ENCODE measurements around the gene CABCOCO1.
"Not testable (repeated sequence)": the region's sequence is repeated elsewhere in the genome, so short reads cannot be mapped to it uniquely, and the experiment has no call there.

The CABCOCO1 gene

DNA sequence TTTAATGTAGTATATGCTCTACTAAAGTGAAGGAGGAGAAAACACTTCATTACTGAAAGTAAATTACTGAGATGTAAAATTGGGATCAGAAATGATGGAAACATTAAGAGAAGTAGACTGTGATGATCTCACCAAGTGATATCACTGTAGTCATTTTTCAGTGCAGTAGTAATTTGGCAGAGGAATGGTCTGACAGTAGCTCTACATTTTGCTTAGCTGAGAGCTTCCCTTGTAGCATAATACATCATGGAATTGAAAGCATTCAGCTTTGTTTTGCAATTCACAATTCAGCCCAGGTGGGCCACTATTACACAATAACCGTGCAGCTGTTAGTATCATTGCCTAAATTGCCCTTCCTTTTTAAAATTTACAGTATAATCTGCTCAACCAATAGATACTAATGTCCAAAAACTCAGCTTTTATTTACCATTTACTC lies 19.4 kb upstream of the CABCOCO1 start:
- DNase-seq: no peak

DNA sequence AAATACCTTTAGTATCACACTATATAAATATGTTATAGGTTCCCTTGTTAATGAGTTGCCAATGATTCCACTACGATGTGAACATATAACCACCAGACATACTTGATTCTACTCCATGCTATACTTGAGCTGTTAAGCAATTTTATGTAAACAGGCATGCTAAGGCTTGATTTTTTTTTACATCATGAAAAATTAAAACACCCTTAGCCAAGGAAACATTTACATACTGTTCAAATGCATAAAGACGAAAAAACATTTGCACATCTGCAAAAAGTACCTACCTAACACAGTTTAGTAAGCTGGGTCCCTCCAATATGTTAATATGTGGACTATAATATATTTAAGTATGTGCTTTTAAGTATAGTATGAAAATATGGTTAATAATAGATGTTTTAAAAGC lies 9.0 kb upstream of the CABCOCO1 start:
- DNase-seq: no peak

DNA sequence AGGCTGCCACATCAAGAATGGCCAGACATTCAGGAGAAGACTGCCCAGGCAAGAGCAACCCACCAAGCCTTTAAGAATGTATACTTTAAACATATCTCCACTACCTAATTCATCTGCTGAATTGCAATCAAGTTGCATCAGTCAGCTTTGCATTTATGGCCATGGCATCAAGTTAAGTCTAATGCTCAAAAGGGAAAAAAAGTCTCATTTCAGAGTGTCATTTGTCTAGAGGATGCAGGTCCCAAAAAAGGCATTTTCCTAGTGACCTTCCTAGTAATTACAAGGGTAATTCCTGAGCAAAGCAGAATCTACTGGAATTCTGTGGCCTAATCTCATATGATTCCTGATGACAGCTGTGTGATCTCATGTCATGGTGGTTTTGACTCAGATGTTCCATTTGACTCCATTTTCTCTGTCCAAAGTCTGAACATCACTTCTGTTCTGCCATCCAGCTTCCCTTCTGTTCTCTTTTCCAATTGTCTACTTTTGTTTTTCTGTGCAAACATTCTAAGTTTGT lies 7.3 kb upstream of the CABCOCO1 start:
- DNase-seq: no peak

DNA sequence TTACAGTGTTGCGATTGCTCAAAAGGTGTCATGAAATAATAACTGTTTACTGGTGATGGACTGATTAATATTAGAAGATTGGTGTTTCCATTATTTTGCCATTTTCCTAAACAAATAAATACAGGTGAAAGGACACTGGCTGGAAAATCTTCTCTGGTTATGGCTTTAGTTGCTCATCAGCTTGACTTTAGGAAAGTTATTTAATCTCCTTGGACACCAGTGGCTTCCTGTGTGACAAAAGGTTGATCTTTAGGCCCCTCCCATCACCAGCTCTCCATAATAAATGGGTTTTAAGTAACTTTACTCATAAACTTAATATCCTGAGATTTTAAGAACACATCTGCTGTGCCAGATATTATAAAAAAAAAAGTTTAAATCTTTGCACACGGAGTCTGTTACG lies 737 bp downstream of the CABCOCO1 start:
- no peak for DNase-seq

DNA sequence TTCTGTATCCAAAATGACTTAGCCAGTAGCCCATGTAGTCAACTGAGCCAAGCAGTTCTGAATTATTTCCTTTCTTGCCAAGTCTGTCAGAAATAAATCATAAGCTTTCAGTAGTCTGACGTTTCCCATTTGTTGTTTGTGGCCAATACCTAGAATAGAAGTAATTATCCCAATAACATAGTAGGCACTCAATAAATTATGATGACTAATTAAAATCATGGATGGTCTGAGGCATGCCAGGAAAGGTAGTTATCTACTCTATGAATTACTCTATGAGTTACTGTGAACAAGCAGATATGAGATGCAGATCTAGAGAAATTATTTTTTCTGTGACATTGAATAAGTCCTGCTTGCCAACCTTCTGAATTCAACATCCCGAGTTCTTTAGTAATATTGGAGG lies 2.3 kb downstream of the CABCOCO1 start:
- no peak for DNase-seq

DNA sequence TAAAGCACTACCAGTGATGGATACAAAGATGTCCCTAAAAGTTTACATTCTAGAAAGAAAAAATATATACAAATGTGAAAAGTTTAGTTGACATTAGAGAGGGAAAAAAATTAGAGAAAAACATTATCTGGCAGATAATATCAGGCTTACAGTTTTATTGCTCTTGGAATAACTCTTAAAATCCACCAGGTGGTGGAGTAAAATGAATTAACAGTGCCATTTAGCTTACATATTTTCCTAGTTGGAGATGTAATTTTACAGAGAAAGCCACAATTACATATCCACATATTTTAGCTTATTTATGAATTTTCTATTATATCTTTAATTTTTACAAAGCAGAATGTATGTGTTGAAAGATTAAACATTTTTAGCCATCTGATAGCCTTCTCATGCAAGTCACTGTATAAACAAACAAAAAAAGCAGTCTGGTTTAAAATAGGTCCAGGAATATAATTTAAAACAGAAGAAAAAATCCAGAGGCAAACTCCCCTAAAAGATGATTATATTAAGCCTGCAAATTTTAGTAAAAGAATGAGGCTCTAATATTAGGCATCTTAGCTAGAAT lies 6.5 kb downstream of the CABCOCO1 start:
- no peak for DNase-seq

DNA sequence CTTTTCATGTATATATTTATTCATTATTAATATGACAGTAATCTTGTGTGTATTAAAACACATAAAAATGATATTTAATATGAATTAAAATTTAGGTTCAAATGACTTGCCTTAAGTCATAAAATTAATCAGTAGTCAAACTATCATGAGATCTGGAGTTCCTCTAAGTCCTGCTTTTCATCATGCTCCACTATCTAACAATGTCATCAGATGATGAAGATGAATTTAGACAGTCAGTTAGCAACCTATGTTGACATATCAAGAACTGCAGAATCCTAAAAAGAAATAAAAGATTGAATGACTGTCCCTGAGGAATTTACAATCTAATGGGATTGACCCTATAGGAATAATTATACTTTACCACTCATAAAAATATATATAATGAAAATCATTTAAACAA lies 7.1 kb downstream of the CABCOCO1 start:
- no peak for DNase-seq

DNA sequence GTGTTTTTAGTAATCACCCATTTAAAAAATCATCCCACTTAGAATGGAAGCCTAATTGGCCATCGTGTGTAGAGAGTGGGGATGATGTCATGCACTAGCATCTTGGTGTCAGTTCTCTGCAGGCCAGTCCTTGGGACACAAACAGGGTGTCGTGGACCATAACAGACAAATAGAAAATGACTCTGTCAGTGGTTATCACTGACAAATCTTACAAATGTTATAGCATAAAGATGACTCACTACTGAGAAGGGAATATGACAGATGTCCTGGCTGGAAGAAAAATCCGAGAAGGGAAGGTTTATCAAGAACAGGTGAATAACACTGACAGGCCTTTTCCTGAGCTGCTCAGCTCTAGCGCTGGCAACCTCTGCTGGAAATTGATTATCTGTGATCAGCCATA lies 10.6 kb downstream of the CABCOCO1 start:
- no peak for DNase-seq

DNA sequence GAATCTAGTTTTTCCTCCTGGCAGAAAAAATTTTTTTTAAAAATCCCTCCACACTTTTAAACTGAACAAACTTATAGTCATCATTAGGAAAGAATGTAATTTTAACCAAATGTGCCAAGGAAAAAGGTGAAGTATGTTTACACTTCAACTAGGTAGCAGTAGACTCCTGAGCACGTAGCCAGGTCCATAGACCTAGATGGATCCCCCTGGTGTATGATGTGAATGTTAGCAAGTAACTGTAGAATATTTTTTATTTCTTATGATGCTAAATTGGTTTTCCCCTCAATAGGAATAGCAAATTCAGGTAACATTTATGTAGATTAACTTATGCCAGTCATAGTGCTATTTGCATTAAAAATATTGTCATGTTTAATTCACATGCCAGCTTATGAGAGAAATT lies 19.6 kb downstream of the CABCOCO1 start:
- DNase-seq: no peak

DNA sequence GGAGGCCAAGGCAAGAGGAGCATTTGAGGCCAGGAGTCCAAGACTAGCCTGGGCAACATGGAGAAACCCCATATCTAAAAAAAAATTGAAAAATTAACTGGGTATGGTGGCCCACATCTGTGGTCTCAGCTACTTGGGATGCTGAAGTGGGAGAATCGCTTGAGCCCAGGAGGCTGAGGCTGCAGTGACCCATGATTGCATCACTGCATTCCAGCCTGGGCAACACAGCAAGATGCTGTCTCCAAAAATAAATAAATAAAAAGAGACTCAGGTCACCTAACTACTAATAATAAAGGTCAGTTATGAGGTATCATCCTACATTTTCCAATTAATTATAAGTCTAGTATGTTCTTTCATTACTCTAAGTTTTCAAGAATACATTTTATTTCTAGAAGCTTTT lies 20.6 kb downstream of the CABCOCO1 start:
- no peak for DNase-seq

DNA sequence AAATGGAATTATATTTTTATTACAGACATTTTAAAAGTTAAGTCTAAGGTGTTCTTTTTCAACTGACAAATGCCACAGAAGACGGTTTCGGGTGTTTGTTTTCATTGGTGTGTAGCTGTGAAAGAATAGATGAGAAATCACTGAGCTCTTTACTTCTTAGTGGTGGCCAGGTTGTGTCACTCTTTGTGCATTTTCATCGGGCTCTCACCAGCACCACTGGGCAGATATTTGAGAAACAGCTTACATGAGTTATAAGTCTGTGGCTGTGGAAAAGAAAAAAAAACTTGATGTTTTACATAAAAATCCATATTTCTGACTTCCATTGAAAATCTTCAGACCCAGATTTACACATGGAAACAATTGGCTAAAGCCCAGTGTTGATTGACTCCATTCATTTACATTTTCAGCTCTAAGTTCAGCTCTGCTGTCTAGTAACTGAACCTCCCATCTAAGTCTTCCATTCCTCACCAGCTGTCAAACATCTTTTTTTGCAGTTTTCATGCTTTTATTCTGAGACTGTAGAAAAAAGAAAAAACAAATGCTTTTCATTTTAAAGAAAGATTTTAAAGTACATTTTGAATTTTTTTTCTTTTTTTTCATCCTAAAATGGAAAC lies 22.3 kb downstream of the CABCOCO1 start:
- DNase-seq: no peak

DNA sequence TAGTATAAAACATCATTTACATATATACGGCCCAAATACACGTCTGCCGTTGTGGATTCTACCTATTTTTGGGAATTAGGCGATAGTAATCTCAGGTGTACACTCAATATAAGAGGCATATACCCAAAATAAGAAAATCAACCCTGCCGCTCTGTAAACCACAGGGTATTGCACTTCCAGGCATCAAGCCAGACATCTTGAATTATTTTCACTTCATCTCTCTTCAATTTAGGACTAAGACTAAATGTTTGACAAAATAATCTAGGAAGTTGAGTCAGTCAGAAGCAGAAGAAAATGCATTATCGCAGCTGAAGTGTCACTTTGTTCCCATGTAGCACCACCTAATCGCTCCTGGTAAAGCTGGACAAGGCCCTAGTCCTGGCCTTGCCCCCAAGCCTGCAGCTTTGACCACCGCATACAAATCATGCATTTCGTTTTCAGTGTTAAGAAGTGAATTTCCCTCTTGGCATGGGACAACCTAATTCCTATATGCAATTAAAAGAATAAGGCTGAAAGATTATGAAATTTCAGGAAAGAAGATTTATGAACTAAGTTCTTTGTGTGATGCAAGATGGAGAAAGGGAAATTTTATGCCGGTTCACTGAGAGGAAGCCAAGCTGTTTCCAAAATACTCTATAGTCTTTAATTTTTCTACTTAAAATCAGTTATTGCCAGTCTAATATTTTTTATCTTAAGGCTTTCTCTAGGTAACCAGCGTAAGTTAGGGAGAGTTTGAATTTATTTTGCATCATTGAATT lies 26.0 kb downstream of the CABCOCO1 start:
- DNase-seq: no peak

DNA sequence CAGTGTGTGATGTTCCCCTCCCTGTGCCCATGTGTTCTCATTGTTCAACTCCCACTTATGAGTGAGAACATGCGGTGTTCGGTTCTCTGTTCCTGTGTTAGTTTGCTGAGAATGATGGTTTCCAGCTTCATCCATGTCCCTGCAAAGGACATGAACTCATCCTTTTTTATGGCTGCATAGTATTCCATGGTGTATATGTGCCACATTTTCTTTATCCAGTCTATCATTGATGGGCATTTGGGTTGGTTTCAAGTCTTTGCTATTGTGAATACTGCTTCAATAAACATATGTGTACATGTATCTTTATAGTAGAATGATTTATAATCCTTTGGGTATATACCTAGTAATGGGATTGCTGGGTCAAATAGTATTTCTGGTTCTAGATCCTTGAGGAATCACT lies 28.9 kb downstream of the CABCOCO1 start:
- not testable (repeated sequence) for DNase-seq

DNA sequence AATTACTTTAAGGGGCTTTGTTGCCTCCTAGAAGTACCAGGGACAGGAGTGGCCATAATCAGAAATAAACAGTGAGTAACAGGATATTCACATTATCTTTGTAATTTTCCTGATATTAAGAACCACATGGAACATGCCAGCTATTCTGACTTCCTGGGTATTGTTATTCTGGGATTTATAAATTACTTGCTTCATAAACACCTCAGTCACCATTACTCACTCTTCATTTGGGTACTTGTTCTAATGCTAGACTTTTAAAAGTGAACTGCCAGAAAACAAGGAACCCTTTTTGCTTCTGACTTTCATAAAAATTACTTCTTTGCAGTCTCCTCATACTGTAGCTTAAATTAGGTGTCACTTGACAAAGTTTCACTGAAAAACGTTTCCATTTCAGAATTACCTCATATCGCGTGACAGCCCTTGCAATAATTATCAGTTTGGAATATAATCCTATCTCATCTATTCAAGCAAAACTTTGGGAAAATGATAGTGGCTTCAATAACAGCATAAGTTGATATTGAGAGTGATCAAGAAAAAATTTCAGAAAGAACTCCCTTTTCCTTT lies 29.8 kb downstream of the CABCOCO1 start:
- DNase-seq: no peak

DNA sequence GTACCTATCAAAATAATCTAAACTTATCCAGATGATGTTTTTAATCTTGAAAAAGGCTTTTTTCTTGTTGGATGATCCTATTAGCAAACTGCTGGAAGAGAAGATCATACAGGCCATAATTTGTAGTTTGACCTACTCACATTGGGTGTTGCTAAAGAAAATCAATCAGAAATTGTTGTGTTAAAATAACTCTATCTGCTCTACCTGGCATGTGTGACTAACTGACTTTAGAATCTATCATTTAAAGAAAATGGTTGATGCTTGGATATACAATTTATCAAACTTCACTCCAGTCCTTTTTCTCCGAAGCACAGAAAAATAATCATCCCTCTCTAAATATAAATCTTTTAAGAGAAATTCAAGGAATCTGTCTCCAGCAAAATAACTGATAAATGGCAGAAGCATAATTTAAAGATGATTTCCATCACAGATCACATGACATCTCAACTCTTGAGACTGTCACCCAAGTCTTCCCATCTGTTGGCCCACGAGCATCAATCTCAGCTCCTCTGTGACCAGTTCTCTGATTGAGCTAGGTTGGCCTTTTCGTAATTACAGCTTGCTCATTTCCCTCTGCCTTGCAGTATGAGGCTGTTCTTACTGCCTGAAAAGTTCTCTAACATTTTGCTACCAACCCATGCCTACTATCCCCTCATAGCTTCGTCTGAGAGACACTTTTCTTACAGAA lies 36.4 kb downstream of the CABCOCO1 start:
- no peak for DNase-seq

DNA sequence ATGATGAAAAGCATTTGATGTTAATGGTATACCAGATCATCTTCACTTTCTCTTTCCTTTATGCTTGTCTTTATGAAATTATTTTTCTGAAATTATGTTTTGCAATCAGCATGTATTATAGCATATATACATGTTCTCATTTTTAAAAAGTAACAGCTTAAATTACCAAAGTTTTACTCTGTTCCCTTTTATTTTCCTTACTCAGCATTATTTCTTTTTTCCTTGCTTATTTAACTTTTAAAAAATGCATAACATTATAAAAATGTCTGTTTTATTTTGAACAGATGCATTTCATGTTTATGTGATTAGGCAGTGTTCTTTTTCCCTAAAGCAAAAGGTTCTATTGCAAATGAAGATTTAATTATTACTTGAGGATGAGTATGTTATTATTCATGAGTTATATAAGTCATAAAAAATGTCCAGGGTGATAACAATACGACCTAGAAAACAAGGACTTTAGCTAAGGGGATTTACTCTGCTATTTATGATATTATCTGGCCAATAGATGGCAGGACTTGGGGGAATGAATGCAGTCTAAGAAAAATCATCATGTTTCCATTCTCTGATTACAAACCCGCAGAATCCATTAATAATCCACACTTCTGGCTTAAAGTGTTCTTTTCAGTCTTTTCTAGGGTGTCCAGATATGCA lies 38.5 kb downstream of the CABCOCO1 start:
- DNase-seq: no peak

DNA sequence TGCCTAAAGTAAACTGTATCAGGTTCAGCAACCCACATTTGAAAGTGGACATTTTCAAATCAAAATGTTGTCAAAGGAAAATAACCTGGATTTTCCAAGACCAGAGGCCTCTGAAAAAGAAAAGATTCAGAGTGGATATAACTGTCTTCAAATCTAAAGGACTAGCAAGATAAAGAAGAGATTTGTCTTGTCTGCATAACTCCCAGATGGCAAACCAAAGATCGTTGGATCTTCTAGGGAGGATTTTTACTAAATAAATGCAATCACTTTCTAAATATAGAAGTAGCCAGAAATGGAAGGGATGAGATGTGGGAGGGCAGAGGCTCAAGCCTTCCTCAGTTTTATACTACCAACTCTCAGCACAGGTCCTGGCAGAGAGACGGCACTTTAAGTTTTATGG lies 39.0 kb downstream of the CABCOCO1 start:
- DNase-seq: no peak

DNA sequence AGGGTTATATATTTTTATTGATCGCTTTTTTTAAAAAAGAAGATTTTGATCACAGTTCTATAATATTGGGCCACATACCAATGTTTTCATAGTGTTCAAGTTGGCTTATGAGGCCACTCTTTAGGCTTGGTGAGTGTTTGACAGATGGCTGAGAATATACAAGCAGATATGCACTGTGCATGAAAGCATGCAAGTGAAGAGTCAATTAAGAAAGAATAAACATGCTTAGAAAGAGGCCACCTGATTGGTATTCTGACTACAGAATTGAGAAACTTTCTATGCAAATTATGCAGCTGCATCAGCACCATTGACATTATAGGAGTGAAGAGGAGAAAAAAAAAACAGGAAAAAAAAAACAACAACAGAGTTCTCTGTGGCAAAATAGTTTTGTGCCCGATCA lies 39.9 kb downstream of the CABCOCO1 start:
- DNase-seq: no peak

DNA sequence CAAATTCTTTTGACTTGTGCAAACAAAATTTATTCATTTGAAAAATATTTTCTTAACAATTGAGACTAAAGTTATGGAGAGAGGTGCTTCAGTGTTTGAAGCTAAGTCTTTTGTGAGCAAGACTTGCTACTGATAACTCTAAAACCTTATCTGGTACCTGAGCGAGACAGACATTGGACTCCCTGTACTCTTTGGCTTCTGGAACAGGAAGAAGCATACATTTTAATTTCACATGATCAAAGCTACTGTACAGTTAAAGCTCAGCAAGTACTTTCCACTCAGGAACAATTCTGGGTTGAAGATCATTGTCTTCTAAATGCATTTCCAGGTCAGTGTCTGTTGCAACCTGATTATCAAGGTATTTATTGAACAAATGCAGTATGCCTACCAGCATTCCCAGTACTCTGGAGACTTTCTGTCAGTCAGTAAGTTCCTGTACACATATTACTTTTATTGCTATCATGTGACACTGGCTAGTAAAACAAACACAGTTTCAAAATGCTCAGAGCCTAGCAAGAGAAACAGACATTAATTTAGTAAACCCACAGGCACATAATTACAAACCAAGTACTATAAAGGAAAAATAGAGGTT lies 42.4 kb downstream of the CABCOCO1 start:
- DNase-seq: no peak

DNA sequence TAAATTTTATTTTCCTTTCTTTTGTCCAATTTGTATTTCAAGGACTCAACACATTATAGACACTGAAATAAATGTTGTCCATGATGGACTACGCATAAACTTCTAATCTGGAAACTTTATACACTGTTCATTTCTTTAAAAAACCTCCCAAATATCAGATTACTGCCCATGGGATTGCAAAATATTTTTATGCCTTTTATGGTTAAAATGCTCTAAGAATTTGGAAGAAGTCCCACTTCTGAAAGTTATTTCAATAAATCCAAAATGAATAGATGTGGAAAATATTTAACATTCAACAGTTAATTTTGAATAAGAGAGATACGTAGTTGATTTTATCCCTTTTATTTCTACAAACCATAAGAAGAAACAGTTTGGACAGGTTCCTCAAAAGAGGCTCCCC lies 46.1 kb downstream of the CABCOCO1 start:
- no peak for DNase-seq

DNA sequence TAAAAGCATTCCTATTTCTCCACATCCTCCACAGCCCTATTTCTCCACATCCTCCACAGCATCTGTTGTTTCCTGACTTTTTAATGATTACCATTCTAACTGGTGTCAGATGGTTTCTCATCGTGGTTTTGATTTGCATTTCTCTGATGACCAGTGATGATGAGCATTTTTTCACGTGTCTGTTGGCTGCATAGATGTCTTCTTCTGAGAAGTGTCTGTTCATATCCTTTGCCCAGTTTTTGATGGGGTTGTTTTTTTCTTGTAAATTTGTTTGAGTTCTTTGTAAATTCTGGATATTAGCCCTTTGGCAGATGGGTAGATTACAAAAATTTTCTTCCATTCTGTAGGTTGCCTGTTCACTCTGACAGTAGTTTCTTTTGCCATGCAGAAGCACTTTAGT lies 49.4 kb downstream of the CABCOCO1 start:
- not testable (repeated sequence) for DNase-seq

DNA sequence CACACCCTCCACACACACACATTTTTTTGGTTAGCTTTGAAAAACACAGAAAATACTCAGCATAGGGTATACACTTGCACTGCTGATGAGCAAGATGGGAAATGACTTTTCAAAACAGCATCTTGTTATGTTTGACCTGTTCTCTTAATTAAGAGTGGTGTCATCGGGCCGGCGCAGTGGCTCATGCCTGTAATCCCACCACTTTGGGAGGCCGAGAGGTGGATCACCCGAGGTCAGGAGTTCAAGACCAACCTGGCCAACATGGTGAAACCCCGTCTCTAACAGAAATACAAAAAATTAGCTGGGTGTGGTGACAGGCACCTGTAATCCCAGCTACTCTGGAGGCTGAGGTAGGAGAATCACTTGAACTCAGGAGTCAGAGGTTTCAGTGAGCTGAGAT lies 56.7 kb downstream of the CABCOCO1 start:
- DNase-seq: not testable (repeated sequence)
